Stimulated activated CD4-positive, alpha-beta T cell treated with anti-CD3 and anti-CD28 coated beads, Interleukin-2, amount 100 ng/mL, for 48 hours (primary cell): Measurements from ENCODE around the gene TCTN3.
"Not testable (repeated sequence)": the region's sequence is repeated elsewhere in the genome, so short reads cannot be mapped to it uniquely, and the experiment has no call there.

Source experiments
- DNase-seq, 2 donors: peaks; one replicate each; pipeline ENCODE4 v3.0.0-alpha.2; 2020

The TCTN3 gene

GRCh38 chr10:95620415-95620814, 73.3 kb downstream of the TCTN3 start:
- not testable (repeated sequence) for DNase-seq

GRCh38 chr10:95618101-95618500, 75.6 kb downstream of the TCTN3 start:
- DNase-seq: no peak

DNA sequence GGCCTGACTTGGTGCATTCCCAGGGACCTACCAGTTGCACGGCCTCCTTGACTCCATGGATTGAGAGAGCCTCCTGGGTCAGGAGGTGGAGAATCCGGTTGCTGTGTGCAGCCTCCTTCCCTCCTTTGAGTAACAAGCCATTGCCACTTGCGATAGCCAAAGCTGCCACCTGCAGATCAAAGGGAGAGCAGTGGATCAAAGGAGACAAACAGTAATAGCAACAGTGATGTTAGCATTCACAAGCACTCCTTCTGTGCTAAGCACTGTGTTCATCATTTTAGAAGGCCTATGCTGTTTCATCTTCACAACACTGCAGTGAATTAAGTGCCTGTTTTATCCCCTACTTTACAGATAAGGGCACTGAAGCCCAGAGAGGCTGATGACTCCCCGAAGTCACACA, 77.3 kb downstream of the TCTN3 start:
- DNase-seq: no peak
